Keratinocyte (primary cell): ENCODE results near the gene TGFBRAP1. TPM values are rescaled to one million over a fixed set of nuclear protein-coding genes. Genes with fewer than 3 reads are reported as not detected.

Experiments
- DNase-seq: peaks from one replicate; pipeline ENCODE4 v3.0.0-alpha.2; 2011; ENCODE audit warnings: low read depth, missing footprints, low spot score
- FAIRE-seq: peaks from 2 replicates; lab custom pipeline; 2011; peaks lifted over from hg19 to GRCh38; lab: Jason Lieb, UNC
- H2AFZ ChIP-seq: 2 replicates; pipeline ENCODE4 v1.6.0; 2012; ENCODE audit warnings: low read length, control low read depth, inconsistent platforms; ENCODE audit not compliant: control insufficient read depth
- H3K27ac ChIP-seq: 2 replicates; pipeline ENCODE4 v1.5.1; 2011; ENCODE audit warnings: low read length; ENCODE audit not compliant: control insufficient read depth, insufficient read depth
- H3K27me3 ChIP-seq: 3 replicates; pipeline ENCODE4 v1.6.0; 2011; ENCODE audit warnings: low read length; ENCODE audit not compliant: control insufficient read depth, insufficient read depth; ENCODE audit errors: extremely low read depth
- H3K36me3 ChIP-seq, 2 experiments: 2 replicates in 1 of 2; 3 replicates in 1 of 2; pipeline ENCODE4 v1.5.1; 2011; ENCODE audit warnings: low read length in 2 of 2, mild to moderate bottlenecking in 1 of 2; ENCODE audit not compliant: control insufficient read depth in 2 of 2, insufficient read depth in 2 of 2; ENCODE audit errors: extremely low read depth in 1 of 2
- H3K4me1 ChIP-seq: 3 replicates; pipeline ENCODE4 v1.5.1; 2011; ENCODE audit warnings: low read length; ENCODE audit not compliant: control insufficient read depth, insufficient read depth; ENCODE audit errors: extremely low read depth
- H3K4me2 ChIP-seq: 3 replicates; pipeline ENCODE4 v1.6.0; 2011; ENCODE audit warnings: low read depth, low read length; ENCODE audit not compliant: control insufficient read depth, insufficient read depth; ENCODE audit errors: extremely low read depth
- H3K4me3 ChIP-seq, 3 experiments: fragments of 200-600 bp in 1 of 3; sonication (generic) in 1 of 3; 2 replicates in 2 of 3; 3 replicates in 1 of 3; pipeline ENCODE4 v1.5.1; 2011 to 2016; ENCODE audit warnings: low read length in 3 of 3, mild to moderate bottlenecking in 3 of 3, control low read depth in 2 of 3, inconsistent platforms in 1 of 3, low read depth in 1 of 3, mixed read lengths in 1 of 3, mixed run types in 1 of 3, moderate library complexity in 1 of 3; ENCODE audit not compliant: control insufficient read depth in 2 of 3, insufficient read depth in 2 of 3; ENCODE audit errors: extremely low read depth in 1 of 3
- H3K79me2 ChIP-seq: 2 replicates; pipeline ENCODE4 v1.6.0; 2012; ENCODE audit warnings: low read length; ENCODE audit not compliant: control insufficient read depth, insufficient read depth
- H3K9ac ChIP-seq: 3 replicates; pipeline ENCODE4 v1.6.0; 2011; ENCODE audit warnings: low read length; ENCODE audit not compliant: control insufficient read depth, insufficient read depth; ENCODE audit errors: extremely low read depth
- H3K9me1 ChIP-seq: 3 replicates; pipeline ENCODE4 v1.6.0; 2011; ENCODE audit warnings: low read length; ENCODE audit not compliant: control insufficient read depth, insufficient read depth; ENCODE audit errors: extremely low read depth
- H3K9me3 ChIP-seq: 2 replicates; pipeline ENCODE4 v1.5.1; 2012; ENCODE audit warnings: low read depth, low read length; ENCODE audit not compliant: control insufficient read depth
- H4K20me1 ChIP-seq: 3 replicates; pipeline ENCODE4 v1.6.0; 2011; ENCODE audit warnings: low read length; ENCODE audit not compliant: control insufficient read depth, insufficient read depth; ENCODE audit errors: extremely low read depth
- EZH2 ChIP-seq: IDR thresholded peaks from one replicate; pipeline ENCODE4 v1.6.1; 2012; ENCODE audit warnings: inconsistent platforms, mild to moderate bottlenecking, low read length, moderate library complexity
- dilution Hi-C: fragments of 300-500 bp; cut with MboI; formaldehyde crosslinking; loops from one replicate; pipeline ENCODE4 v1.7.0; 2020; ENCODE audit warnings: low sequenced_read_pairs; ENCODE audit not compliant: extremely low pct_ligation_motif_present
- polyA plus RNA-seq, 5 experiments: library from polyadenylated mRNA; depleted of rRNA in 3 of 5; stranded (reverse) in 3 of 5; stranded (forward) in 1 of 5; unstranded in 1 of 5; fragments of >200 nt; gene quantifications; 1 replicate in 1 of 5; 2 replicates in 3 of 5; 3 replicates in 1 of 5; pipeline versions ENCODE4 v1.2.1 to v1.2.3, GENCODE V29; 2011 to 2012; ENCODE audit warnings: missing spikeins in 2 of 5, low read depth in 1 of 5, low replicate concordance in 1 of 5
- TF ChIP-seq, protein P1 (sequence below), 3 experiments: IDR thresholded peaks in 1 of 3; conservative IDR thresholded peaks in 1 of 3; optimal IDR thresholded peaks in 1 of 3; 2 replicates in 2 of 3; 3 replicates in 1 of 3; pipeline versions ENCODE3 to v1.5.1; 2011; ENCODE audit warnings: low read length in 3 of 3, mild to moderate bottlenecking in 3 of 3, moderate library complexity in 2 of 3, control low read depth in 1 of 3, inconsistent platforms in 1 of 3; ENCODE audit not compliant: insufficient read depth in 2 of 3; ENCODE audit errors: extremely low read depth in 1 of 3

Gene TGFBRAP1
- polyA plus RNA-seq, 1 donor (not counting 4 experiments of a cell fraction or from before 2014, with no cell fraction given): 9.3 TPM

- Histone ChIP-seq H3K9ac (peak within 1 kb of the TSS; percentile 99), H2AFZ (peak within 1 kb of the TSS; percentile 99), H3K4me3 (peak within 1 kb of the TSS; percentile 77 to 100 (median 99)), H3K9me1 (no peaks in the 10 kb centered on the region), H3K9me3 (no peaks in the 10 kb centered on the region), H3K79me2 (peaks cover 50% of the 10 kb centered on the region), H3K27me3 (no peaks in the 10 kb centered on the region), H3K36me3 (peaks cover 9 to 14% of the 10 kb centered on the region in 2 experiments), H3K27ac (peak within 1 kb of the TSS; percentile 99), H4K20me1 (no peaks in the 10 kb centered on the region), H3K4me2 (peak within 1 kb of the TSS; percentile 90), H3K4me1 (peaks cover 16% of the 10 kb centered on the region)
- FAIRE-seq (peak; percentile 65), DNase-seq (no peak)
- TF ChIP-seq EZH2: no peak
- TF ChIP-seq, protein P1, sequence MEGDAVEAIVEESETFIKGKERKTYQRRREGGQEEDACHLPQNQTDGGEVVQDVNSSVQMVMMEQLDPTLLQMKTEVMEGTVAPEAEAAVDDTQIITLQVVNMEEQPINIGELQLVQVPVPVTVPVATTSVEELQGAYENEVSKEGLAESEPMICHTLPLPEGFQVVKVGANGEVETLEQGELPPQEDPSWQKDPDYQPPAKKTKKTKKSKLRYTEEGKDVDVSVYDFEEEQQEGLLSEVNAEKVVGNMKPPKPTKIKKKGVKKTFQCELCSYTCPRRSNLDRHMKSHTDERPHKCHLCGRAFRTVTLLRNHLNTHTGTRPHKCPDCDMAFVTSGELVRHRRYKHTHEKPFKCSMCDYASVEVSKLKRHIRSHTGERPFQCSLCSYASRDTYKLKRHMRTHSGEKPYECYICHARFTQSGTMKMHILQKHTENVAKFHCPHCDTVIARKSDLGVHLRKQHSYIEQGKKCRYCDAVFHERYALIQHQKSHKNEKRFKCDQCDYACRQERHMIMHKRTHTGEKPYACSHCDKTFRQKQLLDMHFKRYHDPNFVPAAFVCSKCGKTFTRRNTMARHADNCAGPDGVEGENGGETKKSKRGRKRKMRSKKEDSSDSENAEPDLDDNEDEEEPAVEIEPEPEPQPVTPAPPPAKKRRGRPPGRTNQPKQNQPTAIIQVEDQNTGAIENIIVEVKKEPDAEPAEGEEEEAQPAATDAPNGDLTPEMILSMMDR (optimal IDR thresholded peaks at IDR 0.05 in 1 of 3, IDR thresholded peaks at IDR 0.05 in 1 of 3, conservative IDR thresholded peaks at IDR 0.05 in 1 of 3; ENCODE audit: extremely low read depth in 1 of 3, insufficient read depth in 2 of 3, low read length in 3 of 3): no peak
- dilution Hi-C loops: no loop called here
Observed at GRCh38 chr2:105337122-105338019, 7.8 kb upstream of the TGFBRAP1 start, which contains the start of gene C2orf49. Gene C2orf49, plus strand, starts transcription at chr2:105337540. Its CDS starts 48 bp downstream, at chr2:105337588.

DNA sequence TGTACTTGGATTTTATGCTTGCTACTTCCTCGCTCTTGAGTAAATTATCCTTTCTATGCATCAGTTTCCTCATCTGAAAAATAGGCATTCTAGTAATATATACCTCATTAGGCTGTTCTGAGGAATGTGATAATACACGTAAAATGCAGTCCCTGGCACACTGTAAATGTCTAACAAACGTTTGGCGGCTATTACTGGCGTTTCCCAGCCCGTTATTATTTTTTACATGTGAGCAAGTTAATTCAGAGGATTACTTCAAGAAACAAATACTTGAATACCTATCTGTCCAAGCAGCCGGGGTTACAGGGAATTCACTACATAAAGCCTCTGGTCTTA lies 7.2 kb upstream of the TGFBRAP1 start:
- TF ChIP-seq, protein P1 (optimal IDR thresholded peaks at IDR 0.05 in 1 of 3, IDR thresholded peaks at IDR 0.05 in 1 of 3, conservative IDR thresholded peaks at IDR 0.05 in 1 of 3; ENCODE audit: extremely low read depth in 1 of 3, insufficient read depth in 2 of 3, low read length in 3 of 3): no peak
- TF ChIP-seq EZH2: no peak
- Histone ChIP-seq H3K4me3 (peak overlapping the region; percentile 77 to 100 (median 99)), H3K4me2 (peak overlapping the region; percentile 90), H3K36me3 (peaks cover 8 to 14% of the 10 kb centered on the region in 2 experiments), H2AFZ (peak overlapping the region; percentile 99), H3K27me3 (no peaks in the 10 kb centered on the region), H3K79me2 (peaks cover 50% of the 10 kb centered on the region), H3K4me1 (peaks cover 16% of the 10 kb centered on the region), H4K20me1 (no peaks in the 10 kb centered on the region), H3K9me3 (no peaks in the 10 kb centered on the region), H3K9me1 (no peaks in the 10 kb centered on the region), H3K9ac (peak overlapping the region; percentile 99), H3K27ac (peak overlapping the region; percentile 99)
- DNase-seq: no peak
- FAIRE-seq: no peak
- dilution Hi-C loops: no loop called here
